Measurements from ENCODE around the gene GMPR2.

Gene GMPR2

GRCh38 chr14:24258548-24259265 is 26.0 kb downstream of the GMPR2 start:
- Histone ChIP-seq H3K4me1 (ENCODE audit: control insufficient read depth, low read depth, low read length) (no peaks in the 10 kb centered on the region), H2BK5ac (ENCODE audit: low read length) (no peak overlapping the region), H3K56ac (ENCODE audit: low read length) (no peak overlapping the region), H3K79me2 (ENCODE audit: control insufficient read depth, insufficient read depth, low read length) (no peaks in the 10 kb centered on the region), H3K4me2 (ENCODE audit: low read length) (no peak overlapping the region), H2BK120ac (ENCODE audit: low read depth, low read length) (no peak overlapping the region), H3K27me3 (ENCODE audit: insufficient read depth, low read length, poor library complexity) (no peaks in the 10 kb centered on the region), H4K5ac (ENCODE audit: low read length) (no peak overlapping the region), H3K4ac (ENCODE audit: low read depth, low read length) (no peak overlapping the region), H3K36me3 (ENCODE audit: control insufficient read depth, insufficient read depth, low read length) (no peaks in the 10 kb centered on the region), H3K27ac (ENCODE audit: low read depth, low read length) (no peak overlapping the region), H3K18ac (ENCODE audit: low read length) (no peak overlapping the region), H2AK5ac (ENCODE audit: low read length) (no peak overlapping the region), H3K79me1 (ENCODE audit: low read length) (no peaks in the 10 kb centered on the region), H3K23ac (ENCODE audit: low read length) (no peak overlapping the region), H4K8ac (ENCODE audit: low read depth, low read length) (no peak overlapping the region), H3K9ac (ENCODE audit: low read length) (no peak overlapping the region), H3K4me3 (ENCODE audit: low read length) (no peak overlapping the region), H2BK15ac (replicated peaks; ENCODE audit: low read depth) (no peak overlapping the region)
- WGBS (ENCODE audit: extremely low coverage, insufficient coverage, low lambda C conversion rate): no CpG with 5 or more reads among the region's 18 CpGs
- no peak for DNase-seq

- Histone ChIP-seq H3K9ac (ENCODE audit: low read length) (no peak overlapping the region), H3K36me3 (ENCODE audit: control insufficient read depth, insufficient read depth, low read length) (no peaks in the 10 kb centered on the region), H3K27ac (ENCODE audit: low read depth, low read length) (no peak overlapping the region), H2BK15ac (replicated peaks; ENCODE audit: low read depth) (no peak overlapping the region), H4K8ac (ENCODE audit: low read depth, low read length) (no peak overlapping the region), H4K5ac (ENCODE audit: low read length) (no peak overlapping the region), H3K4me1 (ENCODE audit: control insufficient read depth, low read depth, low read length) (no peaks in the 10 kb centered on the region), H3K23ac (ENCODE audit: low read length) (no peak overlapping the region), H2BK120ac (ENCODE audit: low read depth, low read length) (no peak overlapping the region), H3K79me2 (ENCODE audit: control insufficient read depth, insufficient read depth, low read length) (no peaks in the 10 kb centered on the region), H3K18ac (ENCODE audit: low read length) (no peak overlapping the region), H2BK5ac (ENCODE audit: low read length) (no peak overlapping the region), H3K27me3 (ENCODE audit: insufficient read depth, low read length, poor library complexity) (no peaks in the 10 kb centered on the region), H3K56ac (ENCODE audit: low read length) (no peak overlapping the region), H2AK5ac (ENCODE audit: low read length) (no peak overlapping the region), H3K79me1 (ENCODE audit: low read length) (no peaks in the 10 kb centered on the region), H3K4me3 (ENCODE audit: low read length) (no peak overlapping the region), H3K4ac (ENCODE audit: low read depth, low read length) (no peak overlapping the region), H3K4me2 (ENCODE audit: low read length) (no peak overlapping the region)
- no CpG with 5 or more reads among the region's 16 CpGs for WGBS (ENCODE audit: extremely low coverage, insufficient coverage, low lambda C conversion rate)
- DNase-seq: peak; percentile 19
These were observed 26.7 kb downstream of the GMPR2 start for GRCh38 chr14:24259282-24260025.

DNA sequence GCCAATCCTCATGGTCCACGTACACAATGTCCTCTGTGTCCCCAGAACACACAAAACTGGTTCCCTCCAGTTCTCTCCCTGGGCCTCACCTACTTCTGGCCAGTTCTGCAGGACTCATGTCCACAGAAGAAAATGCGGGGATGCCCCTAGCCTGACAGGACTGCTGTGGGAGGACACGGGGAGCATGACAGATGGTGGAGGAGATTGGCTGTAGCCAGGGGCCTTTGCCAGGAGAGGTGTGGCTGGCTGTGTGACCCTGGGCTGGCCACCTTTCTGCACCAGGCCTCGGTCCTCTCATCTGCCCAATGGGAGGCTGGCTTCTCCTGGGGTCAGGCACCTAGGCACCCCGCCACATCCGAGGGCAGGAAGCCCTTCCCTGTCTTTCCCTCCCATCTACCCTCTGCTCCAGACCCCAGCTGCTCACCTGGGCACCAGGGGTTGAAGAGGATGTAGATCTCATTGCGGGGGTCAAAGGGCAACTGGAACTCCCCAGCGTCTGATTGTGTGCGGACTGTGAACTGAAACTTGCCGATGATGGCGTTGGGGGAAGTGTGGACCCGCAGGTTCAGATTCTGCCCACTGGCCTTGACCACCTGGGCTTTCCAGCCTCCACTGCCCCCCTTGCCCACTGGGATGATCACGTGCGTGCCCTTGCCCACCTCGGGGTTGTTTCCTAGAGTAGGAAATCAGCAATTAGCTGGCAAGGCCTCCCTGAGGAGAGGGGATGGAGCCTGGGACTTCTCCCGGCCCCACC is 27.5 kb downstream of the GMPR2 start:
- H3K27ac ChIP-seq (ENCODE audit: low read depth, low read length): no peak overlapping the region
- no peaks in the 10 kb centered on the region for H3K36me3 ChIP-seq (ENCODE audit: control insufficient read depth, insufficient read depth, low read length)
- H3K9ac ChIP-seq (ENCODE audit: low read length): no peak overlapping the region
- H3K4me1 ChIP-seq (ENCODE audit: control insufficient read depth, low read depth, low read length): no peaks in the 10 kb centered on the region
- WGBS (ENCODE audit: extremely low coverage, insufficient coverage, low lambda C conversion rate): no CpG with 5 or more reads among the region's 16 CpGs
- no peaks in the 10 kb centered on the region for H3K79me1 ChIP-seq (ENCODE audit: low read length)
- H3K27me3 ChIP-seq (ENCODE audit: insufficient read depth, low read length, poor library complexity): no peaks in the 10 kb centered on the region
- no peak overlapping the region for H3K4me3 ChIP-seq (ENCODE audit: low read length)
- H3K4ac ChIP-seq (ENCODE audit: low read depth, low read length): no peak overlapping the region
- no peak for DNase-seq
- H4K8ac ChIP-seq (ENCODE audit: low read depth, low read length): no peak overlapping the region
- H3K18ac ChIP-seq (ENCODE audit: low read length): no peak overlapping the region
- no peak overlapping the region for H3K23ac ChIP-seq (ENCODE audit: low read length)
- no peak overlapping the region for H3K56ac ChIP-seq (ENCODE audit: low read length)
- no peak overlapping the region for H2BK5ac ChIP-seq (ENCODE audit: low read length)
- no peak overlapping the region for H3K4me2 ChIP-seq (ENCODE audit: low read length)
- no peak overlapping the region for H4K5ac ChIP-seq (ENCODE audit: low read length)
- H2BK120ac ChIP-seq (ENCODE audit: low read depth, low read length): no peak overlapping the region
- H3K79me2 ChIP-seq (ENCODE audit: control insufficient read depth, insufficient read depth, low read length): no peaks in the 10 kb centered on the region
- no peak overlapping the region for H2BK15ac ChIP-seq (replicated peaks; ENCODE audit: low read depth)
- no peak overlapping the region for H2AK5ac ChIP-seq (ENCODE audit: low read length)

DNA sequence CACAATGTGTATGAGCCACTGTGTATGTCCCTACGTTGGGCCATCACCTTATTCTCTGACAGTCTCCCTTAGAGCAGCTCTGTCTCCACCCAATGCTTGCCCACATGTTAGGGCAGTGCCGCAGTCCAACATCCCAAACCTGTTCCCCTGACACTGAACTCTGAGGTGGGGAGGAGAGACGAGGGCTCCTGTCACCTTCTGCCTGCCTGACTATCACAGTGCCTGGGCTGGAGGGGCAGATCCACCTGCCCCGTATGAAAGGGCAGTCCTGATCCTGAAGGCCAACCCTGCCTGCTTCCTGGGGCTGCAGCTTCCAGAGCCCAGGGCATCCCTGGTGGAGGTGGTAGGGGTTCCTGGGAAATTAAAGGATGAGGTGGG is 28.0 kb downstream of the GMPR2 start:
- H3K4me3 ChIP-seq (ENCODE audit: low read length): no peak overlapping the region
- H3K4me2 ChIP-seq (ENCODE audit: low read length): no peak overlapping the region
- H2BK5ac ChIP-seq (ENCODE audit: low read length): no peak overlapping the region
- no peaks in the 10 kb centered on the region for H3K79me1 ChIP-seq (ENCODE audit: low read length)
- no peak overlapping the region for H3K18ac ChIP-seq (ENCODE audit: low read length)
- H4K8ac ChIP-seq (ENCODE audit: low read depth, low read length): no peak overlapping the region
- H3K36me3 ChIP-seq (ENCODE audit: control insufficient read depth, insufficient read depth, low read length): no peaks in the 10 kb centered on the region
- H2BK120ac ChIP-seq (ENCODE audit: low read depth, low read length): no peak overlapping the region
- H3K56ac ChIP-seq (ENCODE audit: low read length): no peak overlapping the region
- no peak overlapping the region for H2AK5ac ChIP-seq (ENCODE audit: low read length)
- no peak overlapping the region for H2BK15ac ChIP-seq (replicated peaks; ENCODE audit: low read depth)
- no peak overlapping the region for H3K4ac ChIP-seq (ENCODE audit: low read depth, low read length)
- H3K9ac ChIP-seq (ENCODE audit: low read length): no peak overlapping the region
- no CpG with 5 or more reads among the region's 4 CpGs for WGBS (ENCODE audit: extremely low coverage, insufficient coverage, low lambda C conversion rate)
- DNase-seq: no peak
- H3K79me2 ChIP-seq (ENCODE audit: control insufficient read depth, insufficient read depth, low read length): no peaks in the 10 kb centered on the region
- no peak overlapping the region for H4K5ac ChIP-seq (ENCODE audit: low read length)
- H3K27me3 ChIP-seq (ENCODE audit: insufficient read depth, low read length, poor library complexity): no peaks in the 10 kb centered on the region
- H3K27ac ChIP-seq (ENCODE audit: low read depth, low read length): no peak overlapping the region
- H3K23ac ChIP-seq (ENCODE audit: low read length): no peak overlapping the region
- H3K4me1 ChIP-seq (ENCODE audit: control insufficient read depth, low read depth, low read length): no peaks in the 10 kb centered on the region

DNA sequence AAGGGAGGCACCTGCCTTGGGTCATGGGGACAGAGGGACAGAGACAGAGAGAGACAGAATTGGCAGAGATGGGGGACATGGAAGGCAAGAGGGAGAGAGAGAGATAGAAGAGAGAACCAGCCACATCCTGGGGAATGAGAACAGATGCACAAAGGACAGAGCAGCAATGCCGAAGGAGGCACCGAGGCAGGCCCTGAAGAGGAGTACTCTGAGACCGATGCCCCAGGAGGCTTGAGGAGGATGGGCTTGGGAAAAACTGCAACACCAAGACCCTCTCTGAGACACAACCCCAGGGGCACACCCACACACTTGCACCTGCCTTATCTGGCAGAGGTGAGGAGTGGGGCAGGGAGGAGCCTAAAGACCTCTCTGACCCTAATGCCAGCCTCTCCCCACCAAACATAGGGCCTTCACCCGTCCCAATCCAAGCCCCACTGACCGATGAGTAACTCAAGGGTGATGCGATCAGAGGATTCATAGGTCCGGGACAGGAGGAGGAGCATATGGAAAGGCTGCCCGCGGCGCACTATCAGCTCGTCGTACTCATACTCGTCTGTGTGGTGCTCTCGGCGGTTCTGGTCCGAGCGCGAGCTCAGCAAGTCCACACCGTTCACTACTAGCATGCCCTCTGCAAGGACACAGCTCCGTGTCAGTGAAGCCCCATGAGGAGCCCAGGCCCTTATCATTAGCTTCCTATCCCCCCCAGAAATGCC is 28.7 kb downstream of the GMPR2 start:
- Histone ChIP-seq H3K18ac (ENCODE audit: low read length) (no peak overlapping the region), H3K36me3 (ENCODE audit: control insufficient read depth, insufficient read depth, low read length) (no peaks in the 10 kb centered on the region), H3K4me2 (ENCODE audit: low read length) (no peak overlapping the region), H4K5ac (ENCODE audit: low read length) (no peak overlapping the region), H3K23ac (ENCODE audit: low read length) (no peak overlapping the region), H2BK15ac (replicated peaks; ENCODE audit: low read depth) (no peak overlapping the region), H3K4me1 (ENCODE audit: control insufficient read depth, low read depth, low read length) (no peaks in the 10 kb centered on the region), H2AK5ac (ENCODE audit: low read length) (no peak overlapping the region), H2BK5ac (ENCODE audit: low read length) (no peak overlapping the region), H3K56ac (ENCODE audit: low read length) (no peak overlapping the region), H3K27me3 (ENCODE audit: insufficient read depth, low read length, poor library complexity) (no peaks in the 10 kb centered on the region), H3K4ac (ENCODE audit: low read depth, low read length) (no peak overlapping the region), H2BK120ac (ENCODE audit: low read depth, low read length) (no peak overlapping the region), H3K27ac (ENCODE audit: low read depth, low read length) (no peak overlapping the region), H3K79me2 (ENCODE audit: control insufficient read depth, insufficient read depth, low read length) (no peaks in the 10 kb centered on the region), H3K4me3 (ENCODE audit: low read length) (no peak overlapping the region), H3K9ac (ENCODE audit: low read length) (no peak overlapping the region), H4K8ac (ENCODE audit: low read depth, low read length) (no peak overlapping the region), H3K79me1 (ENCODE audit: low read length) (no peaks in the 10 kb centered on the region)
- WGBS (ENCODE audit: extremely low coverage, insufficient coverage, low lambda C conversion rate): no CpG with 5 or more reads among the region's 20 CpGs
- DNase-seq: no peak
